Naive B cell (primary cell): ENCODE data around the gene CKB. TPM values are rescaled to one million over a fixed set of nuclear protein-coding genes. Genes with fewer than 3 reads are reported as not detected.

ENCODE experiments used
- ATAC-seq, 2 donors: fragments of 150-1000 bp; cut with Tn5 transposase; 2 replicates each; pipeline ENCODE4 v1.10.0; 2021; ENCODE audit warnings: low read depth in 2 of 2, mild to moderate bottlenecking in 2 of 2, moderate library complexity in 2 of 2
- DNase-seq: peaks from one replicate; pipeline ENCODE4 v3.0.0; 2022
- H3K27ac Mint-ChIP-seq, 6 donors: one replicate each; pipeline ENCODE4 v1.8.0; 2020 to 2022; ENCODE audit warnings: mild to moderate bottlenecking in 6 of 6, mixed read lengths in 6 of 6, moderate library complexity in 5 of 6, inconsistent platforms in 2 of 6
- H3K27me3 Mint-ChIP-seq, 3 donors: one replicate each; pipeline ENCODE4 v1.8.0; 2021 to 2022; ENCODE audit warnings: mixed read lengths in 3 of 3, mild to moderate bottlenecking in 1 of 3
- H3K36me3 Mint-ChIP-seq, 2 donors: one replicate each; pipeline ENCODE4 v1.8.0; 2020 to 2022; ENCODE audit warnings: mixed read lengths in 2 of 2, inconsistent platforms in 1 of 2, mild to moderate bottlenecking in 1 of 2
- H3K4me1 Mint-ChIP-seq, 3 donors: one replicate each; pipeline ENCODE4 v1.8.0; 2020 to 2022; ENCODE audit warnings: mixed read lengths in 3 of 3, inconsistent platforms in 1 of 3, mild to moderate bottlenecking in 1 of 3, moderate library complexity in 1 of 3
- H3K4me3 Mint-ChIP-seq, 8 donors: one replicate each; pipeline ENCODE4 v1.8.0; 2020 to 2022; ENCODE audit warnings: mild to moderate bottlenecking in 8 of 8, mixed read lengths in 8 of 8, moderate library complexity in 8 of 8, inconsistent platforms in 2 of 8
- H3K9me3 Mint-ChIP-seq, 7 donors: one replicate each; pipeline ENCODE4 v1.8.0; 2020 to 2022; ENCODE audit warnings: mixed read lengths in 7 of 7, mild to moderate bottlenecking in 5 of 7, inconsistent platforms in 2 of 7, moderate library complexity in 1 of 7
- polyA plus RNA-seq, 6 donors: library from polyadenylated mRNA; unstranded; fragments of 300-500 nt; fragmentation: Illumina TruSeq; gene quantifications; one replicate each; pipeline ENCODE4 v1.2.3, GENCODE V29; 2021; ENCODE audit warnings: low read depth in 6 of 6

Gene CKB
- polyA plus RNA-seq, 6 donors from 2014 or later = 0.80 to 1.00 TPM; not detected in 4

GRCh38 chr14:103546652-103547454, 24.2 kb upstream of the CKB start:
- Mint-ChIP-seq H3K27me3 (no peaks in the 10 kb centered on the region), H3K36me3 (no peaks in the 10 kb centered on the region), H3K9me3 (no peaks in the 10 kb centered on the region), H3K4me1 (peaks cover 0 to 6% (median 4%) of the 10 kb centered on the region in 3 donors), H3K4me3 (no peak overlapping the region), H3K27ac (no peak overlapping the region)
- DNase-seq (peak; percentile 74), ATAC-seq (peak; percentile 83 to 85)

- H3K4me3 Mint-ChIP-seq = peak overlapping the region in 1 of 8 donors; percentile 60
- peak in 1 of 2 donors; percentile 6 for ATAC-seq
- no peak for DNase-seq
- no peaks in the 10 kb centered on the region for H3K36me3 Mint-ChIP-seq
- H3K27ac Mint-ChIP-seq = peak overlapping the region in 1 of 6 donors; percentile 90
- H3K9me3 Mint-ChIP-seq = no peaks in the 10 kb centered on the region
- no peaks in the 10 kb centered on the region for H3K27me3 Mint-ChIP-seq
- H3K4me1 Mint-ChIP-seq = peaks cover 0 to 4% (median 2%) of the 10 kb centered on the region in 3 donors
These were observed 23.5 kb upstream of the CKB start for GRCh38 chr14:103545915-103546651.

DNA sequence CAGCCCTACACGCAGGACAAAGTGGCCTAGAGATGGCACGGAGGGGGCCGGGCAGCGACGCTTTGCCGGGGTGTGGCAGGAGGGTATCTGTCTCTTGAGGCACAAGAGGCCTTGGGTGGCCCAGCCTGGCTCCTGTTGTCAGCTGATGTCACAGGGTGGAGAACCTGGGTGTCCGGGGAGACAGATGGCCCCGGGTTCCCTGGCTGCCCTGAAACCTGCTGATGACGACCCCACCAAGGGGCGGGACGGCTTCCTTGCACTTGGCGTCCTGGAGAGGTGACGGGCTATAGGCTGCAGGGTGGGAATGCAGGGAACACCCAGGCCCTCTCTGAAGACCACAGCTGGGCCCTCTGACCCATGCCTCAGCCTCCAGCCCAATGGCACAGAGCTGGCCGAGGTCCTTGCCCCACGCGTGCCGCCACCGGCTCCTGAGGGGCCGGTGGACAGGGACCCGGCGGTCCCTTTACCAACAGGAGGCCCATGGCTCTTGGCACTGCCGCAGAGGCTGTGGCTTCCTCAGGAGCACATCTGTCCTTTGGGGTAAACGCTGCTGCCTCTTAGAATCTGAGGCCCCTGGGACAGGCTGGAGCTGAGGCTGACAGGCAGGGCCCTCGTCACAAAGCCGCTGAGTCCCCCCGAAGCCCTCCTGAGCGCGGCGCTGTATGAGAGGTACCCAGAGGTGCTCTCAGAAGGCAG, 22.7 kb upstream of the CKB start:
- peaks cover 0 to 4% (median 2%) of the 10 kb centered on the region in 3 donors for H3K4me1 Mint-ChIP-seq
- ATAC-seq = no peak
- H3K27ac Mint-ChIP-seq = no peak overlapping the region

DNA sequence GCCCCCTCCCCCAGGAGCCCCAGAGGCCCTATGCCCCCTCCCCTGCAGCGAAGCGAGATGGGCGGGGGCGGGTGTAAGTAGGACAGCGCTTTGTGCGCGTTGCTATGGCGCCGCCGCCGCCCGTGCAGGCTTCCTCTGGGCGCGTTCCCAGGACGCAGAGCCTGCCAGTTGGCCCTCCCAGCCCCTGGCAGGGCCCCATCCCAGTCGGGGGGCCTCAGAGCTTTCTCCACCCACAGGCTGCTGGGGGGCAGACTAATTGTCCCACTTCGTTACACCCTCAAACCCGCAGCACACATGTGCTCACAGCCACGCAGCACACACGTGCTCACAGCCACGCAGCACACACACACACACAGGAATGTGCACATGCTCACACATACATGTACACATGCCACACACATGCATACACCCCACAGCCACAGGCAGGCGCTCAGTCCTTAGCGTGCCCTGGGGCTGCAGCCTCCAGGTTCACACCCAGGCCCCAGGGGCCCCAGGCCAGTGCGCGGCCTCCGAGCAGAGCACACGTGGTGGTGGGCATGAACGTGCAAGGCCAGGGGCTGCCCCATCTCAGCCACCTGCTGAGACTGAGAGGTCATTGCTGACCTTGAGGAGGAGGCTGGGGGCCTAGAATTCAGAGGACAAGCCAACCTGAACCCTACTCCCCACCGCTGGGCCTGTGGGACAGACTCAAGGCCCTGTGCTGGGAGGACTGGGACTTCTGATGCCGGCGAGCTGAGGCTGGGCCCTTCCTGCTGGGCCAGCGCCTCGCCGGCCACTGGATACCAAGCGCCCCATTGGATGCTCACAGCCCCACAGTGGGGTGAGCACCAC, 22.0 kb upstream of the CKB start:
- H3K27ac Mint-ChIP-seq = peak overlapping the region in 1 of 6 donors; percentile 59
- peaks cover under 1 to 4% (median 2%) of the 10 kb centered on the region in 3 donors for H3K4me1 Mint-ChIP-seq
- ATAC-seq (no peak), DNase-seq (no peak)
- H3K9me3 Mint-ChIP-seq = no peaks in the 10 kb centered on the region
- H3K4me3 Mint-ChIP-seq = no peak overlapping the region
- H3K36me3 Mint-ChIP-seq = no peaks in the 10 kb centered on the region
- H3K27me3 Mint-ChIP-seq = no peaks in the 10 kb centered on the region

More for the DNA sequence above, 22.7 kb upstream of the CKB start:
- no peak for DNase-seq
- H3K9me3 Mint-ChIP-seq = no peaks in the 10 kb centered on the region
- H3K27me3 Mint-ChIP-seq = no peaks in the 10 kb centered on the region
- H3K36me3 Mint-ChIP-seq = no peaks in the 10 kb centered on the region
- no peak overlapping the region for H3K4me3 Mint-ChIP-seq

DNA sequence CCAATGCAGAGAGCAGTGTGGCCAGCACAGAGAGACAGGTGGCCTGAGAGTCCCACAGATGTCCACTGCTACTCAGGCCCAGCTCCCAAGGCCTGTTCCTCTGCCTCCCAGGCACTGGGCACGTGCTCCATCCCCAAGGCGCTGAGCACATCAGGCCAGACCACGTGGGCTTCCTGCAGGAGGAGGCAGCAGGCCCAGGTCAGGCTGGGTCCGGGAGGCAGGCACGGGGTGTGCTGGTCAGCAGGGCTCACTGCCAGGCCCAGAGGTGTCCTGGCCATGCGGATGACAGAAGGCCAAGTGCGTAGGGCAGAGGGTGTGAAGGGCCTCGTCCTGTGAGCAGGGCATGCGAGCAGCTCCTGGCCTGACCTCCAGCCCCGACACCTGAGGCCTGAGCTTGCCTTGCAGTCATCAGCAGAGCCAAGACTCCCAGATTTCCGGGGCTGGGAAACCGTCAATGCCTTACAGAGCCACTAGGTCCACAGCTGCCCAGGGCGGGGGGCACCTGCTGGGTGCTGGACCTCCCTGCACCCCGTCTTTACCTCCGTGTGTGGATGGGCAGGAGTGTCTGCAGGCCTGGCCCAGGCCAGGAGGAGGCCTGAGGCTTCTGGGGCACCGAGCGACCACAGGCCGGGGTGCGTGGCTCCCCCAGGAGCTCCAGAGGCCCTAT, 21.2 kb upstream of the CKB start:
- H3K4me1 Mint-ChIP-seq = peaks cover 2 to 7% (median 5%) of the 10 kb centered on the region in 3 donors
- no peak overlapping the region for H3K27ac Mint-ChIP-seq
- no peaks in the 10 kb centered on the region for H3K9me3 Mint-ChIP-seq
- peaks cover 0 to 5% (median 0%) of the 10 kb centered on the region in 3 donors for H3K27me3 Mint-ChIP-seq
- no peak for DNase-seq
- H3K4me3 Mint-ChIP-seq = no peak overlapping the region
- H3K36me3 Mint-ChIP-seq = no peaks in the 10 kb centered on the region
- ATAC-seq = no peak

- Mint-ChIP-seq H3K36me3 (no peaks in the 10 kb centered on the region), H3K4me3 (no peak overlapping the region), H3K27me3 (peaks cover 0 to 5% (median 0%) of the 10 kb centered on the region in 3 donors), H3K27ac (no peak overlapping the region), H3K4me1 (peaks cover 2 to 7% (median 5%) of the 10 kb centered on the region in 3 donors), H3K9me3 (no peaks in the 10 kb centered on the region)
- ATAC-seq = no peak
- no peak for DNase-seq
These were observed 20.5 kb upstream of the CKB start for GRCh38 chr14:103543140-103543539.

- Mint-ChIP-seq H3K4me1 (peaks cover 2 to 7% (median 5%) of the 10 kb centered on the region in 3 donors), H3K4me3 (no peak overlapping the region), H3K27ac (no peak overlapping the region), H3K9me3 (no peaks in the 10 kb centered on the region), H3K27me3 (peaks cover 0 to 5% (median 0%) of the 10 kb centered on the region in 3 donors), H3K36me3 (no peaks in the 10 kb centered on the region)
- ATAC-seq = no peak
- DNase-seq = no peak
These were observed 20.0 kb upstream of the CKB start for GRCh38 chr14:103542605-103543088.

GRCh38 chr14:103541709-103542604, 19.3 kb upstream of the CKB start:
- Mint-ChIP-seq H3K36me3 (no peaks in the 10 kb centered on the region), H3K4me3 (no peak overlapping the region), H3K27ac (no peak overlapping the region), H3K4me1 (peaks cover 2 to 7% (median 5%) of the 10 kb centered on the region in 3 donors), H3K27me3 (peaks cover 0 to 5% (median 0%) of the 10 kb centered on the region in 3 donors), H3K9me3 (no peaks in the 10 kb centered on the region)
- ATAC-seq (no peak), DNase-seq (no peak)

- H3K36me3 Mint-ChIP-seq = no peaks in the 10 kb centered on the region
These were observed 18.4 kb upstream of the CKB start for GRCh38 chr14:103540821-103541708.

GRCh38 chr14:103539056-103539825, 16.6 kb upstream of the CKB start:
- ATAC-seq (no peak), DNase-seq (no peak)
- no peaks in the 10 kb centered on the region for H3K36me3 Mint-ChIP-seq
- H3K4me3 Mint-ChIP-seq = peak overlapping the region in 1 of 8 donors; percentile 53
- H3K9me3 Mint-ChIP-seq = no peaks in the 10 kb centered on the region
- H3K4me1 Mint-ChIP-seq = peaks cover 0 to 5% (median 3%) of the 10 kb centered on the region in 3 donors
- peaks cover 0 to 5% (median 0%) of the 10 kb centered on the region in 3 donors for H3K27me3 Mint-ChIP-seq
- H3K27ac Mint-ChIP-seq = no peak overlapping the region

More at GRCh38 chr14:103540821-103541708, 18.4 kb upstream of the CKB start:
- Mint-ChIP-seq H3K4me3 (no peak overlapping the region), H3K27me3 (peaks cover 0 to 5% (median 0%) of the 10 kb centered on the region in 3 donors), H3K27ac (no peak overlapping the region), H3K4me1 (peaks cover 0 to 5% (median 3%) of the 10 kb centered on the region in 3 donors), H3K9me3 (no peaks in the 10 kb centered on the region)
- DNase-seq = no peak
- ATAC-seq = no peak
